Chondrocyte (in vitro differentiated cells): ENCODE results near the gene PIK3R4. TPM values are rescaled to one million over a fixed set of nuclear protein-coding genes. Genes with fewer than 3 reads are reported as not detected.

Experiments
- DNase-seq: peaks from one replicate; pipeline ENCODE4 v3.0.0; 2021; ENCODE audit warnings: mixed read lengths, low spot score
- H3K27ac Mint-ChIP-seq: one replicate; pipeline ENCODE4 v1.8.0; 2021; ENCODE audit warnings: mild to moderate bottlenecking, moderate library complexity, mixed read lengths; ENCODE audit not compliant: unreplicated experiment
- H3K27me3 Mint-ChIP-seq: 2 replicates; pipeline ENCODE4 v1.8.0; 2021; ENCODE audit warnings: low read depth, mixed read lengths
- H3K36me3 Mint-ChIP-seq: 2 replicates; pipeline ENCODE4 v1.8.0; 2021; ENCODE audit warnings: low read depth, mixed read lengths
- H3K4me1 Mint-ChIP-seq: 2 replicates; pipeline ENCODE4 v1.8.0; 2021; ENCODE audit warnings: low read depth, mild to moderate bottlenecking, mixed read lengths
- H3K4me3 Mint-ChIP-seq: one replicate; pipeline ENCODE4 v1.8.0; 2021; ENCODE audit warnings: mild to moderate bottlenecking, moderate library complexity, mixed read lengths; ENCODE audit not compliant: unreplicated experiment
- H3K9me3 Mint-ChIP-seq: 2 replicates; pipeline ENCODE4 v1.8.0; 2021; ENCODE audit warnings: low read depth, mixed read lengths
- CTCF ChIP-seq: fragments of 200-600 bp; sonication (generic); IDR thresholded peaks from 2 replicates; pipeline ENCODE4 v1.5.0; 2021; ENCODE audit warnings: antibody characterized with exemption, mild to moderate bottlenecking, moderate library complexity
- total RNA-seq: library from RNA; stranded (reverse); gene quantifications from 3 replicates; pipeline ENCODE4 v1.2.1, GENCODE V29; 2021

Gene PIK3R4
- total RNA-seq, 1 donor from 2014 or later = 16.9 TPM

- no peaks in the 10 kb centered on the region for H3K9me3 Mint-ChIP-seq
- peaks cover 5% of the 10 kb centered on the region for H3K36me3 Mint-ChIP-seq
- TF ChIP-seq CTCF = no peak
- no peaks in the 10 kb centered on the region for H3K4me1 Mint-ChIP-seq
- no peak overlapping the region for H3K27ac Mint-ChIP-seq
- H3K27me3 Mint-ChIP-seq = no peaks in the 10 kb centered on the region
- no peak for DNase-seq
- H3K4me3 Mint-ChIP-seq = no peak overlapping the region
Observed at GRCh38 chr3:130733236-130733875, 13.3 kb downstream of the PIK3R4 start.

DNA sequence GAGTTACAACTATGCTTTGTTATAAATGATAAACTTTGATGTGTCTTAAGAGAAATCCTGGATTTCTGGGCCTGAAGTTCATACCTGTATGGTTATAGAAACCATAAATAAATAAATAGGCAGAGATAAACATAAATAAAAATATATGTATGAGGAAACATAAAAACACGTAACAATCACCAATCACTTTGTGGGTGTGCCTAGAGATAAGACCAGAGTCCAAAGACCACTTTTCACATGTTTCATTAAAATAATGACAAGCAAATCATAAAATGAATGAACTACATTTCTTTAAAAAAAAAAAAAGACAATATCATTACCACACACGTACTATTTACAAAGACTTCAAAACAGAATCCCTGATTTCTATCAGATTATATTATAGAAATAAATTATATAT lies 14.1 kb downstream of the PIK3R4 start:
- TF ChIP-seq CTCF = no peak
- no peak overlapping the region for H3K4me3 Mint-ChIP-seq
- no peaks in the 10 kb centered on the region for H3K27me3 Mint-ChIP-seq
- H3K4me1 Mint-ChIP-seq = peaks cover under 1% of the 10 kb centered on the region
- H3K9me3 Mint-ChIP-seq = no peaks in the 10 kb centered on the region
- H3K27ac Mint-ChIP-seq = no peak overlapping the region
- DNase-seq = no peak
- H3K36me3 Mint-ChIP-seq = peaks cover 5% of the 10 kb centered on the region

DNA sequence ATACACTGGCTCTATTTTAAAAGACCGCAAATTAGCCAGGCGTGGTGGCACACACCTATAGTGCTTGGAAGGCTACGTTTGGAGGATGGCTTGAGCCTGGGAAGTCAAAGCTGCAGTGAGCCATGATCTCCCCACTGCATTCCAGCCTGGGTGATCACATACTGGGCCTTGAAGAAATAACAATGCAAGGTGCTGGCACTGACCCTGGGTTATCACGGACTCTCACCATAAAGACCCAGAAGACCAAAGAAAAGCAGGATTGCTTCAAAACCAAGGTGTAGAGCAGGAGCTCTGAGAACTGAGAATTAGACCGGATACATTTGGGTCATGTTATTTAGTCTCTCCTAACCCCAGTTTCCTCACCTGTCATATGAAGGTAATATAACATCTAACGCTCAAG lies 14.8 kb downstream of the PIK3R4 start:
- H3K9me3 Mint-ChIP-seq = no peaks in the 10 kb centered on the region
- no peak overlapping the region for H3K27ac Mint-ChIP-seq
- H3K4me3 Mint-ChIP-seq = no peak overlapping the region
- DNase-seq = no peak
- peaks cover 5% of the 10 kb centered on the region for H3K36me3 Mint-ChIP-seq
- no peak for TF ChIP-seq CTCF
- H3K4me1 Mint-ChIP-seq = peaks cover 3% of the 10 kb centered on the region
- H3K27me3 Mint-ChIP-seq = no peaks in the 10 kb centered on the region

GRCh38 chr3:130729154-130729553 lies 17.5 kb downstream of the PIK3R4 start:
- H3K36me3 Mint-ChIP-seq = no peaks in the 10 kb centered on the region
- H3K4me3 Mint-ChIP-seq = no peak overlapping the region
- H3K27me3 Mint-ChIP-seq = no peaks in the 10 kb centered on the region
- no peak for DNase-seq
- H3K4me1 Mint-ChIP-seq = peaks cover 13% of the 10 kb centered on the region
- TF ChIP-seq CTCF = no peak
- no peaks in the 10 kb centered on the region for H3K9me3 Mint-ChIP-seq
- H3K27ac Mint-ChIP-seq = peak overlapping the region; percentile 8

DNA sequence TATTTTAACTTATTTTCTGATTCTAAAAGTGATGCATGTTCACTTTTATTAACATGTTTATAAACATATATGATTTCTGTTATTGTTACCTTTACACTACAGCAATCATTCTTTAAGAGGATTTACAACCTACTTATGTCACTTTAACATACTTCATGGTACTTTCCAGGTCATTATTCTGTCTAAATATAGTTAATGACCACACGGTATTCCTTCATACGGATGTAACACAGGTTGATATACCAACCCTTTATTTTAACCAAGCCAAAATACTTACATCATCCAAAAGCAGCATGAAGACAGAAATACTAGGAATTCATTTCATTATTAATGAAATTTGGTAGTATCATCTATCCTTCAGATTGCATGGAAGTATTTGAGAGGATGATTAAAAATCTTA lies 18.6 kb downstream of the PIK3R4 start:
- peaks cover 3% of the 10 kb centered on the region for H3K36me3 Mint-ChIP-seq

More for the DNA sequence above, 18.6 kb downstream of the PIK3R4 start:
- Mint-ChIP-seq H3K4me3 (no peak overlapping the region), H3K4me1 (peaks cover 13% of the 10 kb centered on the region), H3K27ac (no peak overlapping the region), H3K9me3 (no peaks in the 10 kb centered on the region), H3K27me3 (no peaks in the 10 kb centered on the region)
- no peak for TF ChIP-seq CTCF
- no peak for DNase-seq
